Activated T-cell treated with anti-CD3 and anti-CD28 coated beads for 4 hours (primary cell): ENCODE results near the gene CPZ.
"Not testable (repeated sequence)": the region's sequence is repeated elsewhere in the genome, so short reads cannot be mapped to it uniquely, and the experiment has no call there.

Experiments used
- DNase-seq: peaks from one replicate; pipeline ENCODE4 v3.0.0-alpha.2; 2020

Gene CPZ

DNA sequence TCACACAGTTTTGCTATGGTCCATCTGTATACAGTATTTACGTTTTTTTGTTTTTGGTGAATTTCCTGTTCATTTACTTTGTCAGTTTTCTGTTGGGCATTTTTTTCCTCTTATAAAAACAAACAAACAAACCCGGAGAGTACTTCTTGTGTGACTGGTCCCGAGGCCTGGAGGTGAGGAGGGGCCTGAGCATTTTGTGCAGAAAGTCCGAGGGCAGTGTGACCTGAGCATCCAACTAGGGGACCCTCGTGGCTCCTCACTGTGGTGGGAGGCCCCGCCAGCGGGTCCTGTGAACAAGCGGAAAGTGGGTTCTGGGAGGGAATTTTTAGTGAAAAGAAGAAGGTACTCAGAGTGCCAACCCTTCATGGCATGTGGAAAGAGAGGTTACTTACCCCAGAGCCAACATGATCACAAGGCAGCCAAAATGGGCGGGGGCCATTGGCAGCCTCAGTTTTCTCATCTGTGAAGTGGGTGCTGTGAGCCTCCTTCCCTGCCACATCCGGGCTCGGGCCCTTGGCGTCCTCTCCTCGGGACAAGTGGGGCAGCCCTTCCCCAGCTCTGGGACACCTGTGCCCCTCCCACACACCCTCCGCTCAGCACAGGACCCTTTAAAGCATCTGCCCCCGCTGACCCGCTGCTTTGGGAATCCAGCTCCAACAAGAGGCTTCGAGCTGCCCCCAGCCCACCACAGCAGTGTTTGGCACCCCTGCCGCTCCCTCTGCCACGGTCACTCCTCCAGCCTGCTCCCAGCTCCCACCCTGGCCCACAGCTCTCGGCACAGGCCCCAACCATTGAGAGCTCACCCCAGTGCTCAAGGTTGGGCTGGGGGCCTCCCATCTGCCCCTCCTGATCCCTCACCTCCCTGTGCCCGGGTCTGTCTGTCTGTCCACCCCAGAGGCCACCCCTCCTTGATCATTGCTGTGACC, 35.2 kb upstream of the CPZ start:
- DNase-seq, result no peak

DNA sequence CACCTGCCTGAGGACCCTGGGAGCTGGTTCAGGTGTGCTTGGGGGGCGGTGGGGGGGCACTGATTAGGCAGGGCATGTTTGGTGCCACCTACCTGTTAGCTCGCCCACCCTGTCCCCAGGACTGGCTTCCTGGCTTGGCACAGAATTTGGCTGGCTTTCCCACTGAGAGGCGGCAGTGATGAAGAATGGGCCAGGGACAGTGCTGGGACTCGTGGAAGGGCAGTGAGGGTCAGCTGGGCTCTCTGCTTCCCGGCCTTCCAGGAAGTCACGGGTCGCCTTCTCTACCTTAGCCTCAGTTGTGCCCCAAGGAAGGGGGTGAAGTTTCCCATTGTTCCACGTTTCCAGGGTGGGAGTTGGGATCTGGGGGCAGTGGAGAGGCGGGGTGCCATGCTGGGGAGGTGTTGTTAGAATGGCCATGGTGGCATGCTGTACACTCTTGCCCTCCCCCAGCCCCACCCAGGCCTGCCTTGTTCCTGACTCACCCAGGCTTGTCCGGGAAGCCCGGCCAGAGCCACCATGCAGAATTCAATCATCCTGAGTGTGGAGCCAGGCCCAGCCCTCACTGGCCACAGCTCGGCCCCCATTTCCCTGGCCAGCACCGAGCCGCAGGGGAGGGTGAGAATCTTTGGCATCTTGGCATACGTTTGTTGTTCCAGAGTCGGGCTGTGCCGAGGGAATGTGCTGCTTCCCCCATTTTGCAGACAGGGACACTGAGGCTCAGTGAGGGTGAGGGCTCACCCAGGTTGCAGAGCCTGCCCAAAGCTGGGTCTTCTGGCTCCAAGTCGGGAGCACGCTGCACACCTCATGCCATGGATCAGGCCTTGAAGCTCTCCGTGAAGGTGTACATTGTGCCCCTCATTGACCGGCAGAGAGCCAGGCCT, 34.2 kb upstream of the CPZ start:
- no peak for DNase-seq

- no peak for DNase-seq
These were observed 33.6 kb upstream of the CPZ start for GRCh38 chr4:8559011-8559410.

GRCh38 chr4:8559524-8560264, 32.9 kb upstream of the CPZ start:
- no peak for DNase-seq

- no peak for DNase-seq
These were observed 32.1 kb upstream of the CPZ start for GRCh38 chr4:8560265-8561047.

- no peak for DNase-seq
These were observed 28.0 kb upstream of the CPZ start for GRCh38 chr4:8564595-8564994.

GRCh38 chr4:8568068-8568668, 24.4 kb upstream of the CPZ start:
- DNase-seq, result no peak

- no peak for DNase-seq
These were observed 22.4 kb upstream of the CPZ start for GRCh38 chr4:8570201-8570600.

DNA sequence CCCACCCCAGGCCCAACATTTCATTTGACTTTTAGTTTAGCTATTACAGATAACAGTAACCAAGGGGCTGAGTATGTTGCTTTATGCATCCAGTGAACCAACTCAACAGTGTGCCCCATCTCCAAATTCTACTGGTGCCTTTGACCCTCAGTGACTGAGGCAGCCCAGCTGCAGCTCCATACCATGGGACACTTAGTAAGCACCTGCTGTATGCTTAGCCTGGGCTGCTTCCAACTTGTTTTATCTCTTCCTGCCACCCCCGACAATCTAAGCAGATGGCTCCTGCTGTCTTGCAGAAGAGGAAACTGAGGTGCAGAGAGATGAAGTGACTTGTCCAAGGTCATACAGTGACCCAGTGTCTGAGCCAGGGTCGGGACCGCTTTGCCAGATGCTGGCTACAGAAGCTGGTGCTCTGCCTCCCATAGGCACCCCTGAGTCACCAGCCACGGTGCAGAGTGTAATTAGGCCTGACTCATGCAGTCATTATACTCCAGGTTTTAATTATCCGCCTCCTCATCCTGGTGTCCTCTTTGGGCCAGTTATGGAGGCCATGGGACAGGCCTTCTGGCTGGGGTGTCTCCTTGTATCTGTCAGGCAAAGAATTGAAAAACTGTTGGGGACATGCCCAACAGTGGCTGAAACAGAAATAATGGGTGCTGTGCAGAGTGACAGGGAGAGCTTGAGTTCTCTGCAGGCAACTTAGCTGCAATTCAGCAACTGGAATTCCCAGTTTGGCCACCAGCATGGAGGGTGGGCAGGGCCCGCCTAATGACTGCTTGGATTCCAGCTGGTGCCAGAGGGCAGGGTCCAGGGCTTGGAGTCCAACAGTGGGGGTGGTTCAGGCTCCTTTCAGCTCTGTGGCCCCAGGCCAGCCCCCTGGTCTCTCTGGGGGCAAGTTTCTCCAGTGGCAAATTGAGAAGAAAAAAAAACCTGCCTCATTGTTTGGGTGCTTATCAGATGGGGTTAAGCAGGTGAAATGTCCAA, 20.6 kb upstream of the CPZ start:
- DNase-seq, result no peak

DNA sequence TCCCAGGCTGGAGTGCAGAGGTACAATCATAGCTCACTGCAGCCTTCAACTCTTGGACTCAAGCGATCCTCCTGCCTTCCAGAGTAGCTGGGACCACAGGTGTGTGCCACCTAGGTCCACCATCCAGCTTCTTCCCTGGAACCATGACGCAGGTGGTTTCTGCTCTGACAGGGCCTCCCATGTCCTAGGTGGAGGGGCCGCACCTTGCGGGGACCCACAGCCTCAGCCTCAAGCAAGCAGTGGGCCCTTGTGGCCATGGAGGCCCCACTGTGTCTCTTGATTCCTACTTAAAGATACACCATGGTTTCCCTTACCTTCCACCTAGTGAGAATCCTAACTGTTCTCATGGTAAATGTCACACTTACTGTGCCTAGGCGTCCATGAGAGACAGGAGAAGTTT, 19.3 kb upstream of the CPZ start:
- DNase-seq, result no peak

GRCh38 chr4:8574796-8575370, 17.7 kb upstream of the CPZ start:
- no peak for DNase-seq

- no peak for DNase-seq
These were observed 17.1 kb upstream of the CPZ start for GRCh38 chr4:8575457-8575856.

- not testable (repeated sequence) for DNase-seq
These were observed 16.0 kb upstream of the CPZ start for GRCh38 chr4:8576591-8576990.

GRCh38 chr4:8577046-8577445, 15.5 kb upstream of the CPZ start:
- DNase-seq, result no peak

- DNase-seq, result no peak
These were observed 14.6 kb upstream of the CPZ start for GRCh38 chr4:8577972-8578371.

DNA sequence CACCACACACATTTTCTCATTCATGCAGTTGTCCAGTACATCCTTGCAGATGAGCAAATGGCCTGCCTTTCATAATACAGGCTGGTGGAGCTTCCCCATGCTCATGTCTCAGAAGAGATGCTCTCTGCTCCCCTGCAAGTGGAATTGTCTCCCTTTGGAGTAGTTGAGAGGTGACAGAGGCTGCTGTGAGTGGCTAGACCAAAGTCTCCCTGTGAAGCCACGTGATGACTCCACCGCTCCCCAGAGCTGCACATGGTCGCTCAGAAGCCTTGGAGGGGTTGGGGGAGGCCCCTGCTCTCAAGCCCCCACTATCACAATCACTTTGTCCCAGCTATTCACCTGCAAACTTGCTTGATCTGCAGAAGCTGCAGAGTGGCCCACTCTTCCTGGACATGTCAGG, 13.8 kb upstream of the CPZ start:
- DNase-seq, result no peak

DNA sequence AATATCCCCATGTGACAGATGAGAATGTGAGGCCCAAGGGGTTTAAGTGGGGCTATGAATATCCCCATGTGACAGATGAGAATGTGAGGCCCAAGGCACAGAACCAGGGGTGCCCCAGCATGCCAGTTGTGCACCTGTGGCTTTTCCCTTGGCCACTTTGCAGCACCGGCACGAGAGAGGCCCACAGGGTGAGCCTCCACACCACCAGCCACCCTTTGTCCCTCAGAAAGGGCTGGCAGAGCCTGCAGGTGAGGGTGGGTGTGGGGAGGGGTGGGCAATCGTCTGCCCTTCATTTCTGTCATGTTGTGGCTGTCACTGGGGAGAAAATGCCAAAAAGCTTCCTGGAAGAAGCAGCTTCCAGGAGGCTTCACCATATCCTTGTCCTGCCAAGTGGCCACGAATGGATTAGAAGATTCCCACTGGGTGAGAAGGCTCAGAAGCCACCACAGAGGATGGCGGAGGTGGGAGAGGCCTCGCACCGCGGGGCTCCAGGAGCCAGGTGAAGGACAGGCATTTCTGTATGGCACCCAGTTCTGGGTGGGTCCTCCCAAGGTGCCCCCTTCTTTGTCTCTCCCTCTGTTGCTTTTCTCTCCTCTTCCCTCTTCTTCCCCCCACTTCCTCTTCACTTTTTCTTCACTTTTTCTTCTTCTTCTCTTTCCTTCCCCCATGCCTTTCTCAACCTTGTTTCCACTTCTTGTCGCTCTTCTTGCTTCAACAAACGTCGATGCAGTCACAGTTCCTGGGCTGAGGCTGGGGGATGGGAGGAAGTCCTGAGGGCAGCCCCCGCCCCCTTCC, 12.8 kb upstream of the CPZ start:
- DNase-seq, result no peak

DNA sequence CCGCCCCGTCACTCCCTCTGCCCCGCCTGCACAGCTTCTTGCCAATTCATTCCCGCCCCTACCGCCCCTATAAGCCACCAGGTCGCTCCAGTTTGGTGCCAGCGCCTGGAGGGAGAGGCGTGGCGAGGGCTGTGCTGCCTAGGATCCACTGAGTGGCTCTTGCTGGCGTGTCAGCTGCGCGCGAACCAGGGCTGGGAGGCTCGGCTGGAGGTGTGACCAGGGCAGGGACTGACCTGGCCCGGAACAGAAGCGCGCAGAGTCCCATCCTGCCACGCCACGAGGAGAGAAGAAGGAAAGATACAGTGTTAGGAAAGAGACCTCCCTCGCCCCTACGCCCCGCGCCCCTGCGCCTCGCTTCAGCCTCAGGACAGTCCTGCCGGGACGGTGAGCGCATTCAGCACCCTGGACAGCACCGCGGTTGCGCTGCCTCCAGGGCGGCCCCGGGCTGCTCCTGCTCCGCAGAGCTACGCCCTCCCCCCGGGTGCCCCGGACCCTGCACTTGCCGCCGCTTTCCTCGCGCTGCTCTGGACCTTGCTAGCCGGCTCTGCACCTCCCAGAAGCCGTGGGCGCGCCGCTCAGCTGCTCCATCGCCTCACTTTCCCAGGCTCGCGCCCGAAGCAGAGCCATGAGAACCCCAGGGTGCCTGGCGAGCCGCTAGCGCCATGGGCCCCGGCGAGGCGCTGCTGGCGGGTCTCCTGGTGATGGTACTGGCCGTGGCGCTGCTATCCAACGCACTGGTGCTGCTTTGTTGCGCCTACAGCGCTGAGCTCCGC, 12.1 kb upstream of the CPZ start, which contains the start of gene GPR78:
TSS of gene GPR78 (plus strand) at position 72 of the 773 bp plus-strand sequence. CDS start at position 663, 591 bp downstream.
- DNase-seq, result no peak
